H1 (cell line): ENCODE measurements around the gene ATXN7. TPM values are rescaled to one million over a fixed set of nuclear protein-coding genes. Genes with fewer than 3 reads are reported as not detected.

Experiments used
- BRCA1 ChIP-seq: IDR thresholded peaks from 2 replicates; pipeline ENCODE4 v1.6.1; 2012; ENCODE audit warnings: low read depth, low read length, improper control_type of control experiment
- CHD7 ChIP-seq: fragments of 300-600 bp; sonication (generic); IDR thresholded peaks from 2 replicates; pipeline ENCODE4 v1.7.1; 2012; ENCODE audit warnings: low read length, moderate library complexity, mild to moderate bottlenecking, inconsistent platforms; ENCODE audit not compliant: insufficient replicate concordance
- EZH2 ChIP-seq: fragments of 200-600 bp; sonication (generic); IDR thresholded peaks from 2 replicates; pipeline ENCODE4 v1.7.1; 2012; ENCODE audit warnings: low read depth, mild to moderate bottlenecking, moderate library complexity, low read length, inconsistent platforms; ENCODE audit not compliant: severe bottlenecking
- NANOG ChIP-seq: IDR thresholded peaks from 2 replicates; pipeline ENCODE4 v1.6.1; 2011; ENCODE audit warnings: low read length, low read depth, mild to moderate bottlenecking, inconsistent platforms; ENCODE audit not compliant: insufficient read depth, poor library complexity, severe bottlenecking
- polyA plus RNA-seq, 7 experiments: library from polyadenylated mRNA; depleted of rRNA in 3 of 7; stranded (reverse) in 5 of 7; unstranded in 2 of 7; fragments of >200 nt in 5 of 7; fragments of 200-250 nt in 2 of 7; gene quantifications; 1 replicate in 5 of 7; 2 replicates in 1 of 7; 4 replicates in 1 of 7; pipeline versions ENCODE4 v1.2.1 to v1.2.3, GENCODE V29; 2011 to 2013; ENCODE audit warnings: missing spikeins in 2 of 7, mixed read lengths in 2 of 7
- total RNA-seq: library from RNA; stranded (reverse); fragmentation: NEBNext Ultra II Directional; extraction: Animal tissue kit (Norgen Biotek cat#: 25700); gene quantifications from 2 replicates; pipeline ENCODE4 v1.2.1, GENCODE V29; 2021

ATXN7 gene
- total and polyA plus RNA-seq, 2 of the 8 experiments (the other 6 are each of a cell fraction or from before 2014, with no cell fraction given) = 15.5 to 16.8 TPM

- TF ChIP-seq CHD7 (no peak), BRCA1 (no peak), NANOG (no peak), EZH2 (no peak)
Measured at GRCh38 chr3:64021922-64022321, 158.3 kb downstream of the ATXN7 start (continued).
